EL (cell line): ENCODE data around the gene ALG9.
"Not testable (repeated sequence)": the region's sequence is repeated elsewhere in the genome, so short reads cannot be mapped to it uniquely, and the experiment has no call there.

Experiments
- DNase-seq: peaks from one replicate; pipeline ENCODE4 v3.0.0-alpha.2; 2016

ALG9 gene

GRCh38 chr11:111870886-111871692, at the start of gene ALG9:
Gene ALG9 (minus strand): TSS chr11:111871581. CDS start chr11:111871482, 99 bp downstream.
- DNase-seq: peak; percentile 78

GRCh38 chr11:111920908-111921307, 49.5 kb upstream of the ALG9 start:
- DNase-seq: no peak

- DNase-seq: peak; percentile 50
Measured at GRCh38 chr11:111918390-111919256, 47.2 kb upstream of the ALG9 start, which contains the start of gene C11orf52. Gene C11orf52 (plus strand): TSS chr11:111918913. CDS start chr11:111918973, 60 bp downstream.

- DNase-seq: no peak
Measured at GRCh38 chr11:111917788-111918187, 46.4 kb upstream of the ALG9 start.

GRCh38 chr11:111917312-111917711, 45.9 kb upstream of the ALG9 start:
- DNase-seq: no peak

- DNase-seq: no peak
Measured at GRCh38 chr11:111916768-111917167, 45.4 kb upstream of the ALG9 start.

- peak; percentile 82 for DNase-seq
Measured at GRCh38 chr11:111913997-111914396, 42.6 kb upstream of the ALG9 start.

GRCh38 chr11:111913031-111913861, 41.9 kb upstream of the ALG9 start:
- DNase-seq: no peak

- no peak for DNase-seq
Measured at GRCh38 chr11:111912535-111912934, 41.2 kb upstream of the ALG9 start, which contains the start of gene HSPB2. Gene HSPB2 (plus strand): TSS chr11:111912734. CDS start chr11:111912830, 96 bp downstream.

GRCh38 chr11:111911563-111912401, 40.4 kb upstream of the ALG9 start, which contains the start of gene CRYAB:
Gene CRYAB (minus strand): TSS chr11:111911770. CDS start chr11:111911724, 46 bp downstream.
- DNase-seq: peak; percentile 79

- DNase-seq: no peak
Measured at GRCh38 chr11:111910676-111911562, 39.5 kb upstream of the ALG9 start.

- DNase-seq: no peak
Measured at GRCh38 chr11:111909378-111909777, 38.0 kb upstream of the ALG9 start.

GRCh38 chr11:111908639-111909305, 37.4 kb upstream of the ALG9 start:
- DNase-seq: no peak

GRCh38 chr11:111906680-111907079, 35.3 kb upstream of the ALG9 start:
- DNase-seq: no peak

- DNase-seq: no peak
Measured at GRCh38 chr11:111905411-111905810, 34.0 kb upstream of the ALG9 start.

- DNase-seq: no peak
Measured at GRCh38 chr11:111886844-111887243, 15.5 kb upstream of the ALG9 start.

- no peak for DNase-seq
Measured at GRCh38 chr11:111886032-111886431, 14.7 kb upstream of the ALG9 start.

GRCh38 chr11:111885053-111885452, 13.7 kb upstream of the ALG9 start:
- DNase-seq: not testable (repeated sequence)

- no peak for DNase-seq
Measured at GRCh38 chr11:111882202-111882601, 10.8 kb upstream of the ALG9 start.

GRCh38 chr11:111879637-111879960, 8.2 kb upstream of the ALG9 start:
- DNase-seq: no peak
